Measurements from ENCODE around the gene LITAF.

DNA sequence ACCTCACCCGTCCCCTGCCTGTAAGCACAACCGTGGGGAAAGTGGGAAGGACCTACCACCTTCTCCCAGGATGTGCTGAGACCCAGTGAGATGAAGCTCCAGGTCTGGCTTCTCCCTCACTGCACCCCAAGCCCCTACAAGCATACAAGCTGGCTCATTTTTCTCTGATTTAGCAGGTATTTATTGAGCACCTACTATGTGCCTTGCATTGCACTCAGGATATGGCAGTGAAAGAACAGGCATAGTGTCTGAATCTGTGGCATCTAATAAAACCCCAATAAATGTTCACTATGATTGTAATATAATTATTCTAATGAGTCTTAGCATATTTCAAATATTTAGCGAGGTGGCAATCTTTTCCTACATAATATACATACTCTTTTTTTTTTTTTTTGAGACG lies 84.5 kb downstream of the LITAF start:
- TF ChIP-seq JUN (CRISPR knock-in tag; IDR thresholded peaks at IDR 0.05) (no peak), SP1 (CRISPR knock-in tag; conservative IDR thresholded peaks at IDR 0.05) (no peak), ZNF396 (CRISPR knock-in tag; IDR thresholded peaks at IDR 0.05; ENCODE audit: borderline replicate concordance) (no peak), ESRRA (CRISPR knock-in tag; IDR thresholded peaks at IDR 0.05; ENCODE audit: borderline replicate concordance) (no peak), FOXJ3 (CRISPR knock-in tag; IDR thresholded peaks at IDR 0.05; ENCODE audit: borderline replicate concordance) (no peak)
- TF ChIP-seq, protein P1, sequence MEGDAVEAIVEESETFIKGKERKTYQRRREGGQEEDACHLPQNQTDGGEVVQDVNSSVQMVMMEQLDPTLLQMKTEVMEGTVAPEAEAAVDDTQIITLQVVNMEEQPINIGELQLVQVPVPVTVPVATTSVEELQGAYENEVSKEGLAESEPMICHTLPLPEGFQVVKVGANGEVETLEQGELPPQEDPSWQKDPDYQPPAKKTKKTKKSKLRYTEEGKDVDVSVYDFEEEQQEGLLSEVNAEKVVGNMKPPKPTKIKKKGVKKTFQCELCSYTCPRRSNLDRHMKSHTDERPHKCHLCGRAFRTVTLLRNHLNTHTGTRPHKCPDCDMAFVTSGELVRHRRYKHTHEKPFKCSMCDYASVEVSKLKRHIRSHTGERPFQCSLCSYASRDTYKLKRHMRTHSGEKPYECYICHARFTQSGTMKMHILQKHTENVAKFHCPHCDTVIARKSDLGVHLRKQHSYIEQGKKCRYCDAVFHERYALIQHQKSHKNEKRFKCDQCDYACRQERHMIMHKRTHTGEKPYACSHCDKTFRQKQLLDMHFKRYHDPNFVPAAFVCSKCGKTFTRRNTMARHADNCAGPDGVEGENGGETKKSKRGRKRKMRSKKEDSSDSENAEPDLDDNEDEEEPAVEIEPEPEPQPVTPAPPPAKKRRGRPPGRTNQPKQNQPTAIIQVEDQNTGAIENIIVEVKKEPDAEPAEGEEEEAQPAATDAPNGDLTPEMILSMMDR (IDR thresholded peaks at IDR 0.05) = no peak
- TF ChIP-seq, protein P2, sequence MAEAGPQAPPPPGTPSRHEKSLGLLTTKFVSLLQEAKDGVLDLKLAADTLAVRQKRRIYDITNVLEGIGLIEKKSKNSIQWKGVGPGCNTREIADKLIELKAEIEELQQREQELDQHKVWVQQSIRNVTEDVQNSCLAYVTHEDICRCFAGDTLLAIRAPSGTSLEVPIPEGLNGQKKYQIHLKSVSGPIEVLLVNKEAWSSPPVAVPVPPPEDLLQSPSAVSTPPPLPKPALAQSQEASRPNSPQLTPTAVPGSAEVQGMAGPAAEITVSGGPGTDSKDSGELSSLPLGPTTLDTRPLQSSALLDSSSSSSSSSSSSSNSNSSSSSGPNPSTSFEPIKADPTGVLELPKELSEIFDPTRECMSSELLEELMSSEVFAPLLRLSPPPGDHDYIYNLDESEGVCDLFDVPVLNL (CRISPR knock-in tag; IDR thresholded peaks at IDR 0.05; ENCODE audit: borderline replicate concordance, low read depth) = no peak
- TF ChIP-seq, protein P3, sequence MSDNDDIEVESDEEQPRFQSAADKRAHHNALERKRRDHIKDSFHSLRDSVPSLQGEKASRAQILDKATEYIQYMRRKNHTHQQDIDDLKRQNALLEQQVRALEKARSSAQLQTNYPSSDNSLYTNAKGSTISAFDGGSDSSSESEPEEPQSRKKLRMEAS (CRISPR knock-in tag; IDR thresholded peaks at IDR 0.05) = no peak
- TF ChIP-seq, protein P4, sequence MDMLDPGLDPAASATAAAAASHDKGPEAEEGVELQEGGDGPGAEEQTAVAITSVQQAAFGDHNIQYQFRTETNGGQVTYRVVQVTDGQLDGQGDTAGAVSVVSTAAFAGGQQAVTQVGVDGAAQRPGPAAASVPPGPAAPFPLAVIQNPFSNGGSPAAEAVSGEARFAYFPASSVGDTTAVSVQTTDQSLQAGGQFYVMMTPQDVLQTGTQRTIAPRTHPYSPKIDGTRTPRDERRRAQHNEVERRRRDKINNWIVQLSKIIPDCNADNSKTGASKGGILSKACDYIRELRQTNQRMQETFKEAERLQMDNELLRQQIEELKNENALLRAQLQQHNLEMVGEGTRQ (CRISPR knock-in tag; IDR thresholded peaks at IDR 0.05) = no peak
- TF ChIP-seq, protein P5, sequence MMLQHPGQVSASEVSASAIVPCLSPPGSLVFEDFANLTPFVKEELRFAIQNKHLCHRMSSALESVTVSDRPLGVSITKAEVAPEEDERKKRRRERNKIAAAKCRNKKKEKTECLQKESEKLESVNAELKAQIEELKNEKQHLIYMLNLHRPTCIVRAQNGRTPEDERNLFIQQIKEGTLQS (CRISPR knock-in tag; conservative IDR thresholded peaks at IDR 0.05) = no peak
